Psoas muscle (tissue), 8 donors: Measurements from ENCODE around the gene DTNA. TPM values are rescaled to one million over a fixed set of nuclear protein-coding genes. Genes with fewer than 3 reads are reported as not detected.

Source experiments
- ATAC-seq, 4 donors: fragments of 200-7000 bp; cut with Tn5 transposase; one replicate each; pipeline ENCODE4 v1.9.1; 2020; ENCODE audit warnings: moderate library complexity in 3 of 4, mild to moderate bottlenecking in 2 of 4
- DNase-seq, 2 donors: peaks; one replicate each; pipeline ENCODE4 v3.0.0-alpha.2; 2020
- H3K27ac ChIP-seq: fragments of 200-600 bp; one replicate; pipeline ENCODE4 v1.8.0; 2022
- H3K27me3 ChIP-seq, 3 donors: fragments of 200-600 bp in 1 of 3; one replicate each; pipeline versions ENCODE4 v1.6.1 to v1.8.0; 2013 to 2022; ENCODE audit warnings: low read length in 2 of 3, mild to moderate bottlenecking in 2 of 3, moderate library complexity in 1 of 3; ENCODE audit not compliant: insufficient read depth in 3 of 3
- H3K36me3 ChIP-seq, 2 donors: fragments of 200-600 bp in 1 of 2; one replicate each; pipeline versions ENCODE4 v1.6.1 to v1.8.0; 2013 to 2022; ENCODE audit warnings: low read depth in 1 of 2, mild to moderate bottlenecking in 1 of 2, moderate library complexity in 1 of 2; ENCODE audit not compliant: insufficient read depth in 1 of 2
- H3K4me1 ChIP-seq: fragments of 200-600 bp; one replicate; pipeline ENCODE4 v1.8.0; 2022
- H3K4me3 ChIP-seq: fragments of 200-600 bp; one replicate; pipeline ENCODE4 v1.8.0; 2022; ENCODE audit warnings: mild to moderate bottlenecking
- H3K9me3 ChIP-seq: fragments of 200-600 bp; one replicate; pipeline ENCODE4 v1.8.0; 2022
- WGBS, 3 donors: extraction: QIAGEN DNeasy Blood & Tissue Kit; methylation state at CpG; one replicate each; pipeline versions ENCODE4 v1.1.6 to v1.1.7; 2013; 5-methylcytosine and 5-hydroxymethylcytosine counted together
- intact Hi-C, 2 donors: fragments of 100-400 bp; cut with DNase I; formaldehyde crosslinking; loops; one replicate each; pipeline versions ENCODE4 v1.11.0 to v1.14.2; 2022
- polyA plus RNA-seq, 3 donors: library from polyadenylated mRNA; stranded (reverse); fragments of 200-250 nt; gene quantifications; one replicate each; pipeline ENCODE4 v1.2.3, GENCODE V29; 2013
- total RNA-seq, 4 donors: library from RNA; stranded (reverse); fragmentation: NEBNext Ultra II Directional in 2 of 4; extraction: Animal tissue kit (Norgen Biotek cat#: 25700) in 2 of 4; gene quantifications; one replicate each; pipeline versions ENCODE4 v1.2.1 to v1.2.4, GENCODE V29; 2021 to 2023
- TF ChIP-seq, protein P1 (sequence below): fragments of 200-600 bp; IDR thresholded peaks from one replicate; pipeline ENCODE4 v1.8.0; 2022; ENCODE audit warnings: antibody characterized with exemption
- donor health status: healthy with polysubstance abuse.
- donor health status: DM: no; HTN: no; CAD: no; lungs with moderate emphysema.
- donor health status: Bipolar disorder and iron deficiency.
- donor health status: healthy.
- donor health status: DM: yes; HTN: yes; CAD: no.
- donor health status: DM: no; HTN: no; CAD: no.
- donor health status: DM: no; HTN: no; CAD: no.
- donor health status: DM: yes; HTN: yes; CAD: no.

The DTNA gene
- total and polyA plus RNA-seq, 7 donors: 12.6 to 103 (median 82.0) TPM

DNA sequence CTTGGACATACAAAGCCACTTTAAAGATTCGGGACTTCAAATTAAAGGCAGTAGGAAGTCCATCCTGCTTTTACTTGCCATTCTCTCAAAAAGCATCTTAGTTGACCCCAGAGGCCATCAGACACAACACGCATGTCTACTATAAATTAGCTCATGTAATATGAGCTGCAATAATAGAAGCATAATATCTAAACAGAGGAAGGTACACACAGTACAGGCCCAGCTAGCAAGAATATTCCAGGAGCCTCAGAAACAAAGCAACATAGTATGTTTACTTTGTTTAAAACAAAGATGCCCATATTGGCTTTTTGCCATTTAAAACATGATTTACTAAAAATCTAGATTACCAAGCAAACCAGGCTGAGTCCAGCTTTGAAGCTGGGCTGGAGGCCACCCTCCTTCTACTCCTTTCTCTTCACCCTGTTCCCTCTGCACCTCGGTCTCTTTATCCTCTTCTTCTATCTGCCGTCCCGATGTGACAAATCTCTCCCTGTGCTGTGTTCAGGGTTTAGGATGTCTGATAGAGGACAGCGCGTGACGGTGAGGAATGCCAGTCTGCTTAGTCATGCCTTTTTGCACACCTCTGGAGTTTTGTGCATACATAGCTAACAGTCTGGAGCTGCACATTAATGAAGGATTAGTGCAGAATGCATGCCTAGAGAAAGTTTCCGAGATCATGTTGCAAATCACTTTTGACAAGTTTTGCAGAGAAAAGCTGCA, 28.2 kb downstream of the DTNA start:
- no peak for DNase-seq
- 27 to 44% (median 33%) methylated on average over 9 of the region's 9 CpGs for WGBS, 3 donors

DNA sequence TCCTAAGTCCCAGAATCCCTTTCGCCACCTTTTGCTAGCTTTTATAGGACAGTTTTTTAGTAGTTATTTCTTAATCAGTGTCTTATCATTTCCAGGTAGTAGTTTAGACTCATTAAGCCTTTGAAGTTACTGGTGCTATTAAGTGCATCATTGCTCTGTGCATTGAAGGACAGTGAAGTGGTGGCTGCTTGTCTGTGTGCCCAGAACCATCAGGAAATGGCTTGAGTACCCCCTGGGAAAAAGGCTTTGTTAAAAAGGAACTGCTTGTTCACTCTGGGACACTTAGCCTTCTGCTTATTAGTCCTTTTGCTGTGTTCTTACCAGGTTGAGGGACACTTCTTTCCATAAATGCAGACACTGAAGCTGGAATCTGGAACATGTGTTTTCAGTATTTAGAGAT, 30.0 kb downstream of the DTNA start:
- Histone ChIP-seq H3K9me3 (no peaks in the 10 kb centered on the region), H3K4me3 (no peak overlapping the region), H3K36me3 (no peaks in the 10 kb centered on the region), H3K27ac (peak overlapping the region; percentile 6), H3K27me3 (no peaks in the 10 kb centered on the region), H3K4me1 (peaks cover 48% of the 10 kb centered on the region)
- WGBS, 3 donors: 84 to 98% (median 88%) methylated on average over 1 of the region's 1 CpG
- ATAC-seq (no peak), DNase-seq (no peak)
- intact Hi-C loops: no loop called here
- TF ChIP-seq, protein P1, sequence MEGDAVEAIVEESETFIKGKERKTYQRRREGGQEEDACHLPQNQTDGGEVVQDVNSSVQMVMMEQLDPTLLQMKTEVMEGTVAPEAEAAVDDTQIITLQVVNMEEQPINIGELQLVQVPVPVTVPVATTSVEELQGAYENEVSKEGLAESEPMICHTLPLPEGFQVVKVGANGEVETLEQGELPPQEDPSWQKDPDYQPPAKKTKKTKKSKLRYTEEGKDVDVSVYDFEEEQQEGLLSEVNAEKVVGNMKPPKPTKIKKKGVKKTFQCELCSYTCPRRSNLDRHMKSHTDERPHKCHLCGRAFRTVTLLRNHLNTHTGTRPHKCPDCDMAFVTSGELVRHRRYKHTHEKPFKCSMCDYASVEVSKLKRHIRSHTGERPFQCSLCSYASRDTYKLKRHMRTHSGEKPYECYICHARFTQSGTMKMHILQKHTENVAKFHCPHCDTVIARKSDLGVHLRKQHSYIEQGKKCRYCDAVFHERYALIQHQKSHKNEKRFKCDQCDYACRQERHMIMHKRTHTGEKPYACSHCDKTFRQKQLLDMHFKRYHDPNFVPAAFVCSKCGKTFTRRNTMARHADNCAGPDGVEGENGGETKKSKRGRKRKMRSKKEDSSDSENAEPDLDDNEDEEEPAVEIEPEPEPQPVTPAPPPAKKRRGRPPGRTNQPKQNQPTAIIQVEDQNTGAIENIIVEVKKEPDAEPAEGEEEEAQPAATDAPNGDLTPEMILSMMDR: no peak

More for the DNA sequence above, 28.2 kb downstream of the DTNA start:
- ATAC-seq: peak; percentile 81 to 90 (median 84)
- H3K4me3 ChIP-seq: peak overlapping the region; percentile 26
- TF ChIP-seq, protein P1: no peak
- no peaks in the 10 kb centered on the region for H3K36me3 ChIP-seq
- peak overlapping the region; percentile 51 for H3K27ac ChIP-seq
- no peaks in the 10 kb centered on the region for H3K9me3 ChIP-seq
- H3K27me3 ChIP-seq: no peaks in the 10 kb centered on the region
- H3K4me1 ChIP-seq: peaks cover 38% of the 10 kb centered on the region
- intact Hi-C loops: loop anchor here in 1 of 2 donors (10.0 kb wide), 1 partner anchor 46 kb away; no protein-coding TSS in a partner anchor

DNA sequence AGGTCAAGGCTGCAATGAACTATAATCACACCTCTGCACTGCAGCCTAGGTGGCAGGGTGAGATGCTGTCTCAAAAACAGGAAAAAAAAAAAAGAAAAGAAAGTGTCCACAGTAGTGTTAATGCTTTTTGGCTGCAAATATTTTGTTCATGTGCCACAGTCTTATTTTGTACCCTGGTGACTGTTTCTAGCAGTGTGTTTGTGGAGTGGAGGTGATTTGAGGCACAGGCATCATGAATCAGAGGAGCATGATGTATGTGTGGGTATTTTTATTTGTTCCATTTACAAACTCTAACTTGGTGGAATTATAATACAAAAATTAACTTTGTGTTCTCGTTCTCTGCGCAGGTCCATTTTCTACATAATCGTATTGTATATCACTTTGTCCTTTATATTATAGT, 30.6 kb downstream of the DTNA start:
- 82 to 98% (median 97%) methylated on average over 3 of the region's 3 CpGs for WGBS, 3 donors
- no peaks in the 10 kb centered on the region for H3K27me3 ChIP-seq
- DNase-seq (no peak), ATAC-seq (peak in 2 of 4 donors; percentile 64 to 78)
- TF ChIP-seq, protein P1: no peak
- peaks cover 48% of the 10 kb centered on the region for H3K4me1 ChIP-seq
- intact Hi-C loops: no loop called here
- H3K36me3 ChIP-seq: no peaks in the 10 kb centered on the region
- no peaks in the 10 kb centered on the region for H3K9me3 ChIP-seq
- H3K4me3 ChIP-seq: no peak overlapping the region
- H3K27ac ChIP-seq: peak overlapping the region; percentile 6

DNA sequence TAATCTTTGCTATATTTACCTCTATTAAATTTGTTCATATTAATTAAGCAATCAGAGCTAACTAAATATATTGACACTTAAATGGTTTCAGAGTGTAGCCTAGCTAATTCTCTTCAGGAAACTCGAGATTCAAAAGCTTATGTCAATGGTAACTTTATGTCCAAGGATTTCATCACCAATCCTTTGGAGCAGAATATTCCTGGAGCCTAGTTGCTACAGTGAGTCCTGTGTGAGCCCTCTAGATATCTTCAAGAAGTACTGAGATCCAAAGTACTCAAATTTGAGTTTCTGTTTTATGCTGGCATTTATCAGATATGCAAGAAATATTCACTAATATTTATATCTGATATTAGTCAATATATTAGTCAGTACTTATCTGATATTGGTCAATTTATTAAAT, 31.3 kb downstream of the DTNA start:
- Histone ChIP-seq H3K4me1 (peaks cover 48% of the 10 kb centered on the region), H3K27me3 (no peaks in the 10 kb centered on the region), H3K4me3 (no peak overlapping the region), H3K36me3 (no peaks in the 10 kb centered on the region), H3K27ac (no peak overlapping the region), H3K9me3 (no peaks in the 10 kb centered on the region)
- TF ChIP-seq, protein P1: no peak
- 25 to 51% (median 26%) methylated on average over 1 of the region's 1 CpG for WGBS, 3 donors
- no peak for DNase-seq
- intact Hi-C loops: no loop called here
- ATAC-seq: peak in 2 of 4 donors; percentile 40 to 68
